ENCODE results near the gene RABGAP1L. TPM values are rescaled to one million over a fixed set of nuclear protein-coding genes. Genes with fewer than 3 reads are reported as not detected.

The RABGAP1L gene
- total and polyA plus RNA-seq, 10 of the 15 experiments (the other 5 are each of a cell fraction or from before 2014, with no cell fraction given) = 5.8 to 194 (median 113) TPM

DNA sequence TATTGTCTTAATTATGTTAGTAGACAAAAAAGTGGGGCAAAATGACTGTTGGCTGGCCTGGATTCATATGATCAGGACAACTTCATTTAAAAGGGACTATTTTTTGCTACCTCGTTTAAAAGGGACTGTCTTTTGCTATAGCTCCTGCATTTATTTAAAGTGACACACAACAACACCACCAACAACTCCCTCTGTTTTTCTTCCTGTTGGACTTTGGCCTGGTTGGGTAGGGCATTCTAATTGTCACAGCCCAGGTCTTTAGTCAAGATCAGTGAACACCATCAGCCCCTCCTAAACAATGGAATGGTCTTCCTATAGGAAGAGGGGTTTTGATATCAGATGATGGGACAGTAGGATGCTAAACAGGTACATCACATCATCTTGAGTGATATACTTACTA lies 530.2 kb downstream of the RABGAP1L start (continued):
- TF ChIP-seq ETV6 (conservative IDR thresholded peaks at IDR 0.05 in 1 of 2, IDR thresholded peaks at IDR 0.05 in 1 of 2; ENCODE audit: borderline replicate concordance in 1 of 2, low read depth in 1 of 2) (no peak), MEF2A (IDR thresholded peaks at IDR 0.05; ENCODE audit: insufficient read depth, low read depth, low read length) (no peak), STAT3 (IDR thresholded peaks at IDR 0.05; ENCODE audit: low read depth, low read length) (no peak), NFYB (IDR thresholded peaks at IDR 0.05; ENCODE audit: insufficient read depth, low read depth, low read length) (no peak), BMI1 (IDR thresholded peaks at IDR 0.05; ENCODE audit: borderline replicate concordance) (no peak), ZNF274 (IDR thresholded peaks at IDR 0.05; ENCODE audit: insufficient read depth, insufficient read length) (no peak)

DNA sequence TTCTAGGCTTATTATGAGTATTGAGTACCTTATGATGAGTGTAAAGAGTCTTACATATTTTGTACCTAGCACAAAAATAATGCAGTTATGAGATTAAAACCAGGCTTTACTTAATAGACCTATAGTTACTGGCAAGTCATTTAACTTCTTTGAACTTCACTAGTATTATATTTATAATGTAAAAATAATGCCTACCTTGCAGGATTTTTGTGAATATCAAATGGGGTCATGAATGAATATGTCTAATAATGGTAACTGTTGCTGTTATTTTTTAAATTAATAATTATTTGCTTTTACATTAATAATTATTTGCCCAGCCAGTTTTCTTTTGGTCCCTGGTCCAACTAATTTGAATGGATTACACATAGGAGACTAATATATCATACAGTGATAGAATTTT lies 530.9 kb downstream of the RABGAP1L start:
- RAD21 ChIA-PET (ENCODE audit: unreplicated experiment) = no interaction called here
- no peak for TF ChIP-seq ZSCAN29 (IDR thresholded peaks at IDR 0.05)
- TF ChIP-seq, protein P1, sequence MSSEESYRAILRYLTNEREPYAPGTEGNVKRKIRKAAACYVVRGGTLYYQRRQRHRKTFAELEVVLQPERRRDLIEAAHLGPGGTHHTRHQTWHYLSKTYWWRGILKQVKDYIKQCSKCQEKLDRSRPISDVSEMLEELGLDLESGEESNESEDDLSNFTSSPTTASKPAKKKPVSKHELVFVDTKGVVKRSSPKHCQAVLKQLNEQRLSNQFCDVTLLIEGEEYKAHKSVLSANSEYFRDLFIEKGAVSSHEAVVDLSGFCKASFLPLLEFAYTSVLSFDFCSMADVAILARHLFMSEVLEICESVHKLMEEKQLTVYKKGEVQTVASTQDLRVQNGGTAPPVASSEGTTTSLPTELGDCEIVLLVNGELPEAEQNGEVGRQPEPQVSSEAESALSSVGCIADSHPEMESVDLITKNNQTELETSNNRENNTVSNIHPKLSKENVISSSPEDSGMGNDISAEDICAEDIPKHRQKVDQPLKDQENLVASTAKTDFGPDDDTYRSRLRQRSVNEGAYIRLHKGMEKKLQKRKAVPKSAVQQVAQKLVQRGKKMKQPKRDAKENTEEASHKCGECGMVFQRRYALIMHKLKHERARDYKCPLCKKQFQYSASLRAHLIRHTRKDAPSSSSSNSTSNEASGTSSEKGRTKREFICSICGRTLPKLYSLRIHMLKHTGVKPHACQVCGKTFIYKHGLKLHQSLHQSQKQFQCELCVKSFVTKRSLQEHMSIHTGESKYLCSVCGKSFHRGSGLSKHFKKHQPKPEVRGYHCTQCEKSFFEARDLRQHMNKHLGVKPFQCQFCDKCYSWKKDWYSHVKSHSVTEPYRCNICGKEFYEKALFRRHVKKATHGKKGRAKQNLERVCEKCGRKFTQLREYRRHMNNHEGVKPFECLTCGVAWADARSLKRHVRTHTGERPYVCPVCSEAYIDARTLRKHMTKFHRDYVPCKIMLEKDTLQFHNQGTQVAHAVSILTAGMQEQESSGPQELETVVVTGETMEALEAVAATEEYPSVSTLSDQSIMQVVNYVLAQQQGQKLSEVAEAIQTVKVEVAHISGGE (CRISPR knock-in tag; IDR thresholded peaks at IDR 0.05) = no peak
- no peak for TF ChIP-seq FOXM1 (IDR thresholded peaks at IDR 0.05; ENCODE audit: low read depth, low read length)
- no peak for TF ChIP-seq PAX8 (IDR thresholded peaks at IDR 0.05)
- no peak for TF ChIP-seq ZNF207 (IDR thresholded peaks at IDR 0.05; ENCODE audit: borderline replicate concordance)
- TF ChIP-seq GATAD2B (conservative IDR thresholded peaks at IDR 0.05; ENCODE audit: low read depth) = no peak
- TF ChIP-seq YBX1 (IDR thresholded peaks at IDR 0.05) = no peak
- TF ChIP-seq, protein P2, sequence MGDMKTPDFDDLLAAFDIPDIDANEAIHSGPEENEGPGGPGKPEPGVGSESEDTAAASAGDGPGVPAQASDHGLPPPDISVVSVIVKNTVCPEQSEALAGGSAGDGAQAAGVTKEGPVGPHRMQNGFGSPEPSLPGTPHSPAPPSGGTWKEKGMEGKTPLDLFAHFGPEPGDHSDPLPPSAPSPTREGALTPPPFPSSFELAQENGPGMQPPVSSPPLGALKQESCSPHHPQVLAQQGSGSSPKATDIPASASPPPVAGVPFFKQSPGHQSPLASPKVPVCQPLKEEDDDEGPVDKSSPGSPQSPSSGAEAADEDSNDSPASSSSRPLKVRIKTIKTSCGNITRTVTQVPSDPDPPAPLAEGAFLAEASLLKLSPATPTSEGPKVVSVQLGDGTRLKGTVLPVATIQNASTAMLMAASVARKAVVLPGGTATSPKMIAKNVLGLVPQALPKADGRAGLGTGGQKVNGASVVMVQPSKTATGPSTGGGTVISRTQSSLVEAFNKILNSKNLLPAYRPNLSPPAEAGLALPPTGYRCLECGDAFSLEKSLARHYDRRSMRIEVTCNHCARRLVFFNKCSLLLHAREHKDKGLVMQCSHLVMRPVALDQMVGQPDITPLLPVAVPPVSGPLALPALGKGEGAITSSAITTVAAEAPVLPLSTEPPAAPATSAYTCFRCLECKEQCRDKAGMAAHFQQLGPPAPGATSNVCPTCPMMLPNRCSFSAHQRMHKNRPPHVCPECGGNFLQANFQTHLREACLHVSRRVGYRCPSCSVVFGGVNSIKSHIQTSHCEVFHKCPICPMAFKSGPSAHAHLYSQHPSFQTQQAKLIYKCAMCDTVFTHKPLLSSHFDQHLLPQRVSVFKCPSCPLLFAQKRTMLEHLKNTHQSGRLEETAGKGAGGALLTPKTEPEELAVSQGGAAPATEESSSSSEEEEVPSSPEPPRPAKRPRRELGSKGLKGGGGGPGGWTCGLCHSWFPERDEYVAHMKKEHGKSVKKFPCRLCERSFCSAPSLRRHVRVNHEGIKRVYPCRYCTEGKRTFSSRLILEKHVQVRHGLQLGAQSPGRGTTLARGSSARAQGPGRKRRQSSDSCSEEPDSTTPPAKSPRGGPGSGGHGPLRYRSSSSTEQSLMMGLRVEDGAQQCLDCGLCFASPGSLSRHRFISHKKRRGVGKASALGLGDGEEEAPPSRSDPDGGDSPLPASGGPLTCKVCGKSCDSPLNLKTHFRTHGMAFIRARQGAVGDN (IDR thresholded peaks at IDR 0.05) = no peak

More for the DNA sequence above, 530.9 kb downstream of the RABGAP1L start:
- Histone ChIP-seq H4K20me1 (ENCODE audit: control insufficient read depth, insufficient read depth) (no peaks in the 10 kb centered on the region), H3K9ac (ENCODE audit: control insufficient read depth, insufficient read depth, low read length) (no peak overlapping the region), H3K4me3 (no peak overlapping the region), H3K4me2 (ENCODE audit: control insufficient read depth, insufficient read depth) (no peak overlapping the region), H2AFZ (ENCODE audit: control insufficient read depth, low read depth, low read length) (no peak overlapping the region), H3K9me3 (replicated peaks; ENCODE audit: control insufficient read depth, insufficient read depth, low read length) (no peaks in the 10 kb centered on the region), H3K27me3 (replicated peaks in 1 of 2; ENCODE audit: control insufficient read depth in 2 of 2, insufficient read depth in 2 of 2, low read length in 1 of 2) (no peaks in the 10 kb centered on the region), H3K36me3 (ENCODE audit: control insufficient read depth in 2 of 2, insufficient read depth in 2 of 2, low read length in 1 of 2) (peaks cover 0 to 6% of the 10 kb centered on the region in 2 experiments; a peak in 1 of 4 replicates), H3K79me2 (ENCODE audit: control insufficient read depth, insufficient read depth, low read length) (no peaks in the 10 kb centered on the region), H3K27ac (ENCODE audit: control insufficient read depth, insufficient read depth) (no peak overlapping the region), H3K4me1 (ENCODE audit: control insufficient read depth, insufficient read depth, low read length) (no peaks in the 10 kb centered on the region)
- in situ Hi-C loops (cut with MboI) = no loop called here
- no peak for FAIRE-seq
- intact Hi-C loops (cut with micrococcal nuclease; ENCODE audit: unreplicated experiment) = no loop called here
- POLR2A ChIA-PET = no interaction called here
- DNase-seq (ENCODE audit: low read depth, low spot score) = no peak
- CTCF ChIA-PET = interaction anchor here (0.7 kb wide), 1 partner anchor 1243 kb away, joined by 3 read pairs; no protein-coding TSS in a partner anchor
- no peak for ATAC-seq
- BruUV-seq (replicated peaks) = no TSS peak
- SMC1A ChIA-PET (ENCODE audit: uncharacterized antibody, unreplicated experiment) = no interaction called here

Measured in GM12878 (cell line).